Hepatocyte (in vitro differentiated cells): ENCODE measurements around the gene C6orf89. TPM values are rescaled to one million over a fixed set of nuclear protein-coding genes. Genes with fewer than 3 reads are reported as not detected.
A peak's percentile ranks its signal among the peaks of the same experiment; 100 is the strongest.

Experiments used
- DNase-seq: peaks from one replicate; pipeline ENCODE4 v3.0.0-alpha.2; 2016; ENCODE audit warnings: low spot score
- H2AFZ ChIP-seq: fragments of 200-600 bp; sonication (generic); 2 replicates; pipeline ENCODE4 v1.6.0; 2016; ENCODE audit warnings: antibody characterized with exemption, mild to moderate bottlenecking
- H3K27ac ChIP-seq: fragments of 200-600 bp; sonication (generic); 2 replicates; pipeline ENCODE4 v1.5.1; 2016; ENCODE audit warnings: mild to moderate bottlenecking
- H3K27me3 ChIP-seq: fragments of 200-600 bp; sonication (generic); 2 replicates; pipeline ENCODE4 v1.6.1; 2016
- H3K36me3 ChIP-seq: fragments of 200-600 bp; sonication (generic); replicated peaks from 2 replicates; pipeline ENCODE4 v1.5.1; 2016; ENCODE audit warnings: low read depth; ENCODE audit not compliant: insufficient read depth
- H3K4me1 ChIP-seq: fragments of 200-600 bp; sonication (generic); 2 replicates; pipeline ENCODE4 v1.5.1; 2016; ENCODE audit warnings: mild to moderate bottlenecking, moderate library complexity; ENCODE audit not compliant: insufficient read depth
- H3K4me2 ChIP-seq: fragments of 200-600 bp; sonication (generic); 2 replicates; pipeline ENCODE4 v1.6.0; 2016
- H3K4me3 ChIP-seq: fragments of 200-600 bp; sonication (generic); 2 replicates; pipeline ENCODE4 v1.5.1; 2016; ENCODE audit warnings: mild to moderate bottlenecking
- H3K79me2 ChIP-seq: fragments of 200-600 bp; sonication (generic); 2 replicates; pipeline ENCODE4 v1.6.0; 2017; ENCODE audit warnings: mild to moderate bottlenecking
- H3K9me2 ChIP-seq: fragments of 200-600 bp; sonication (generic); replicated peaks from 2 replicates; pipeline ENCODE4 v1.6.0; 2017; ENCODE audit warnings: mild to moderate bottlenecking; ENCODE audit not compliant: insufficient read depth
- H3K9me3 ChIP-seq: fragments of 200-600 bp; sonication (generic); 2 replicates; pipeline ENCODE4 v1.5.1; 2016; ENCODE audit warnings: low read depth, mild to moderate bottlenecking
- H4K20me1 ChIP-seq: fragments of 200-600 bp; sonication (generic); 2 replicates; pipeline ENCODE4 v1.6.0; 2016; ENCODE audit warnings: mild to moderate bottlenecking; ENCODE audit not compliant: insufficient read depth, poor library complexity, severe bottlenecking
- CTCF ChIP-seq: fragments of 200-600 bp; sonication (generic); IDR thresholded peaks from 2 replicates; pipeline ENCODE4 v1.5.1; 2016; ENCODE audit warnings: antibody characterized with exemption, mild to moderate bottlenecking; ENCODE audit not compliant: poor library complexity
- EZH2 ChIP-seq: fragments of 200-600 bp; sonication (generic); IDR thresholded peaks from 2 replicates; pipeline ENCODE4 v1.6.1; 2016; ENCODE audit warnings: antibody characterized with exemption, mild to moderate bottlenecking, borderline replicate concordance
- EZH2phosphoT487 ChIP-seq: fragments of 200-600 bp; sonication (generic); IDR thresholded peaks from one replicate; pipeline ENCODE4 v1.6.1; 2018; ENCODE audit warnings: antibody characterized with exemption, mild to moderate bottlenecking, low read depth, moderate library complexity; ENCODE audit not compliant: unreplicated experiment, severe bottlenecking
- WGBS: methylation state at CpG from one replicate; pipeline ENCODE4 v1.1.6; 2016; ENCODE audit warnings: low lambda C conversion rate; ENCODE audit errors: missing lambda C conversion rate; 5-methylcytosine and 5-hydroxymethylcytosine counted together
- polyA plus RNA-seq: library from polyadenylated mRNA; unstranded; fragments of >200 nt; fragmentation: Nextera tagmentation; extraction: Ambion mirVana; gene quantifications from 2 replicates; pipeline ENCODE4 v1.2.1, GENCODE V29; 2016
- total RNA-seq: library from RNA; depleted of rRNA; stranded (reverse); fragments of >200 nt; gene quantifications from 2 replicates; pipeline ENCODE4 v1.2.3, GENCODE V29; 2014

The C6orf89 gene
- total and polyA plus RNA-seq, 2 experiments from 2014 or later: 39.6 to 45.2 TPM

- no peak for DNase-seq
- no peak overlapping the region for H2AFZ ChIP-seq
- no peak overlapping the region for H3K4me3 ChIP-seq
- no peak for TF ChIP-seq CTCF
- H3K4me2 ChIP-seq: no peak overlapping the region
- no peaks in the 10 kb centered on the region for H3K79me2 ChIP-seq
- peak overlapping the region; percentile 22 for H3K27ac ChIP-seq
- no peaks in the 10 kb centered on the region for H4K20me1 ChIP-seq
- no peaks in the 10 kb centered on the region for H3K9me2 ChIP-seq
- H3K36me3 ChIP-seq: no peaks in the 10 kb centered on the region
- WGBS: 93% methylated on average over 4 of the region's 4 CpGs
- peaks cover 41% of the 10 kb centered on the region for H3K4me1 ChIP-seq
- H3K27me3 ChIP-seq: no peaks in the 10 kb centered on the region
- no peaks in the 10 kb centered on the region for H3K9me3 ChIP-seq
Observed at GRCh38 chr6:36920049-36920448, 34.3 kb downstream of the C6orf89 start.

- H3K36me3 ChIP-seq: no peaks in the 10 kb centered on the region
- no peak for DNase-seq
Observed at GRCh38 chr6:36920546-36920945, 34.8 kb downstream of the C6orf89 start.

GRCh38 chr6:36924131-36924530 is 38.4 kb downstream of the C6orf89 start:
- DNase-seq: no peak
- no peaks in the 10 kb centered on the region for H3K9me2 ChIP-seq
- no peak for TF ChIP-seq EZH2
- TF ChIP-seq EZH2phosphoT487: no peak
- TF ChIP-seq CTCF: no peak
- no peak overlapping the region for H3K4me2 ChIP-seq
- no peak overlapping the region for H3K4me3 ChIP-seq
- no peaks in the 10 kb centered on the region for H4K20me1 ChIP-seq
- no peaks in the 10 kb centered on the region for H3K9me3 ChIP-seq
- peaks cover 40% of the 10 kb centered on the region for H3K4me1 ChIP-seq
- H3K36me3 ChIP-seq: no peaks in the 10 kb centered on the region
- WGBS: 60% methylated on average over 4 of the region's 4 CpGs
- H3K27ac ChIP-seq: peak overlapping the region; percentile 54
- H3K79me2 ChIP-seq: no peaks in the 10 kb centered on the region
- H3K27me3 ChIP-seq: no peaks in the 10 kb centered on the region
- no peak overlapping the region for H2AFZ ChIP-seq

More at GRCh38 chr6:36920546-36920945, 34.8 kb downstream of the C6orf89 start:
- H4K20me1 ChIP-seq: no peaks in the 10 kb centered on the region
- no peak overlapping the region for H3K4me2 ChIP-seq
- no peaks in the 10 kb centered on the region for H3K9me2 ChIP-seq
- H3K4me1 ChIP-seq: peaks cover 46% of the 10 kb centered on the region
- H2AFZ ChIP-seq: no peak overlapping the region
- WGBS: 90% methylated on average over 5 of the region's 5 CpGs
- peak overlapping the region; percentile 22 for H3K27ac ChIP-seq
- H3K4me3 ChIP-seq: no peak overlapping the region
- no peak for TF ChIP-seq EZH2
- TF ChIP-seq EZH2phosphoT487: no peak
- TF ChIP-seq CTCF: no peak
- no peaks in the 10 kb centered on the region for H3K27me3 ChIP-seq
- no peaks in the 10 kb centered on the region for H3K9me3 ChIP-seq
- H3K79me2 ChIP-seq: no peaks in the 10 kb centered on the region
